ENCODE measurements around the gene CRACR2A. TPM values are rescaled to one million over a fixed set of nuclear protein-coding genes. Genes with fewer than 3 reads are reported as not detected.

CRACR2A gene
- total and polyA plus RNA-seq, 2 of the 13 experiments (the other 11 are each of a cell fraction or from before 2014, with no cell fraction given): 0.09 to 0.20 TPM

DNA sequence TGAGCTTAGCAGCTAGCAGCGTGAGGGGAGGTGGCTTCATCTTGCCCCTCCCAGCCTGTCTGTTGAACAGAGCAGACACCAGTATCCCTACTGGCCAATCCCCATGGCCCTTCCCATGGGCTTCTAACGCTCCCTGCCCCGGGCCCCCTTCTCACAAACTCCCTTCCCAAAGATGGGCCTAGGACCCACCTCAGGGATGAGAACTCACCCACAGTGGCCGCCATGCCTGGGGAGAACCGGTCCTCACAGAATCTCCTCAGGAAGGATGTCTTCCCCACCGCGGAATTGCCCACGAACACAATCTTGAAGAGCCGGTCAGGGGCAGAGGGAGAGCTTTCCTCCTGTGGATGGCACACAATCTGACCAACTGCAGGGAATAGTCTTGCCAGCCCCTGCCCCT lies 119.5 kb downstream of the CRACR2A start:
- in situ Hi-C loops (cut with HindIII; ENCODE audit: extremely low pct_ligation_motif_present, low pct_unique_long_range_greater_than_20kb): no loop called here
- Histone ChIP-seq H3K27ac (ENCODE audit: extremely low read length, insufficient read depth, low read length) (no peak overlapping the region), H3K4me1 (ENCODE audit: insufficient read depth, low read length) (no peaks in the 10 kb centered on the region), H4K20me1 (ENCODE audit: insufficient read depth, low read length) (no peaks in the 10 kb centered on the region), H3K79me2 (ENCODE audit: insufficient read depth, low read length) (no peaks in the 10 kb centered on the region), H2AFZ (ENCODE audit: low read length) (no peak overlapping the region), H3K9ac (ENCODE audit: insufficient read depth, low read depth, low read length) (no peak overlapping the region), H3K4me3 (replicated peaks in 1 of 3; ENCODE audit: insufficient read depth in 1 of 3, low read depth in 2 of 3, low read length in 3 of 3) (no peak overlapping the region), H3K9me3 (ENCODE audit: low read length) (no peaks in the 10 kb centered on the region), H3K4me2 (ENCODE audit: low read depth, low read length) (no peak overlapping the region), H3K27me3 (ENCODE audit: control insufficient read depth in 1 of 2, insufficient read depth in 2 of 2, low read length in 2 of 2) (peaks cover 2 to 25% of the 10 kb centered on the region in 2 experiments; a peak in 4 of 5 replicates), H3K36me3 (replicated peaks in 1 of 2; ENCODE audit: control insufficient read depth in 1 of 2, insufficient read depth in 2 of 2, low read length in 2 of 2) (no peaks in the 10 kb centered on the region)
- ATAC-seq (no peak), DNase-seq (ENCODE audit: low spot score) (no peak), FAIRE-seq (no peak)
- TF ChIP-seq TEAD3 (CRISPR knock-in tag; optimal IDR thresholded peaks at IDR 0.05; ENCODE audit: borderline replicate concordance) (no peak), HMGXB3 (CRISPR knock-in tag; IDR thresholded peaks at IDR 0.05; ENCODE audit: borderline replicate concordance) (no peak), SMAD3 (CRISPR knock-in tag; IDR thresholded peaks at IDR 0.05) (no peak), ZFX (CRISPR knock-in tag; IDR thresholded peaks at IDR 0.05; ENCODE audit: low read depth) (no peak), ZNF652 (CRISPR knock-in tag; IDR thresholded peaks at IDR 0.05; ENCODE audit: borderline replicate concordance, low read depth) (no peak), PCBP2 (optimal IDR thresholded peaks at IDR 0.05; ENCODE audit: low read depth, low read length, poor library complexity, severe bottlenecking) (no peak), KAT2B (IDR thresholded peaks at IDR 0.05; ENCODE audit: borderline replicate concordance, low read depth, low read length) (no peak)
- POLR2A ChIA-PET: no interaction called here
- intact Hi-C loops (cut with micrococcal nuclease; ENCODE audit: unreplicated experiment): no loop called here
- CTCF ChIA-PET (ENCODE audit: low intra/inter-chr PET ratio, low total read pairs): no interaction called here
- BruUV-seq (replicated peaks): no TSS peak
- 55% methylated on average over 7 of the region's 9 CpGs for WGBS (ENCODE audit: low lambda C conversion rate)

Measured in HepG2 (cell line).